ENCODE measurements around the gene ERC2.
"Not testable (repeated sequence)": the region's sequence is repeated elsewhere in the genome, so short reads cannot be mapped to it uniquely, and the experiment has no call there.

ERC2 gene

GRCh38 chr3:55884491-55885285 is 583.6 kb downstream of the ERC2 start:
- DNase-seq (ENCODE audit: low read depth in 2 of 2): no peak

GRCh38 chr3:55884066-55884465 is 584.2 kb downstream of the ERC2 start:
- DNase-seq (ENCODE audit: low read depth in 2 of 2): no peak

- no peak for DNase-seq (ENCODE audit: low read depth in 2 of 2)
Observed at GRCh38 chr3:55882006-55882405, 586.3 kb downstream of the ERC2 start.

- DNase-seq (ENCODE audit: low read depth in 2 of 2): no peak
Observed at GRCh38 chr3:55880357-55880756, 587.9 kb downstream of the ERC2 start.

GRCh38 chr3:55879901-55880331 is 588.4 kb downstream of the ERC2 start:
- DNase-seq (ENCODE audit: low read depth in 2 of 2): no peak

- DNase-seq (ENCODE audit: low read depth in 2 of 2): no peak
Observed at GRCh38 chr3:55877703-55878102, 590.6 kb downstream of the ERC2 start.

- no peak for DNase-seq (ENCODE audit: low read depth in 2 of 2)
Observed at GRCh38 chr3:55876560-55876959, 591.7 kb downstream of the ERC2 start.

- DNase-seq (ENCODE audit: low read depth in 2 of 2): no peak
Observed at GRCh38 chr3:55875113-55875512, 593.2 kb downstream of the ERC2 start.

- DNase-seq (ENCODE audit: low read depth in 2 of 2): no peak
Observed at GRCh38 chr3:55873523-55874254, 594.6 kb downstream of the ERC2 start.

GRCh38 chr3:55870594-55870993 is 597.7 kb downstream of the ERC2 start:
- no peak for DNase-seq (ENCODE audit: low read depth in 2 of 2)

- no peak for DNase-seq (ENCODE audit: low read depth in 2 of 2)
Observed at GRCh38 chr3:55868347-55868746, 599.9 kb downstream of the ERC2 start.

- no peak for DNase-seq (ENCODE audit: low read depth in 2 of 2)
Observed at GRCh38 chr3:55863028-55863427, 605.2 kb downstream of the ERC2 start.

- no peak for DNase-seq (ENCODE audit: low read depth in 2 of 2)
Observed at GRCh38 chr3:55860049-55860721, 608.1 kb downstream of the ERC2 start.

GRCh38 chr3:55859305-55859704 is 609.0 kb downstream of the ERC2 start:
- DNase-seq (ENCODE audit: low read depth in 2 of 2): no peak

GRCh38 chr3:55858727-55859126 is 609.5 kb downstream of the ERC2 start:
- DNase-seq (ENCODE audit: low read depth in 2 of 2): no peak

- no peak for DNase-seq (ENCODE audit: low read depth in 2 of 2)
Observed at GRCh38 chr3:55858302-55858701, 610.0 kb downstream of the ERC2 start.

- no peak for DNase-seq (ENCODE audit: low read depth in 2 of 2)
Observed at GRCh38 chr3:55857633-55858032, 610.6 kb downstream of the ERC2 start.

GRCh38 chr3:55855311-55855710 is 613.0 kb downstream of the ERC2 start:
- no peak for DNase-seq (ENCODE audit: low read depth in 2 of 2)

- no peak for DNase-seq (ENCODE audit: low read depth in 2 of 2)
Observed at GRCh38 chr3:55854494-55854893, 613.8 kb downstream of the ERC2 start.

GRCh38 chr3:55852326-55852725 is 615.9 kb downstream of the ERC2 start:
- no peak for DNase-seq (ENCODE audit: low read depth in 2 of 2)

- no peak for DNase-seq (ENCODE audit: low read depth in 2 of 2)
Observed at GRCh38 chr3:55842204-55842603, 626.1 kb downstream of the ERC2 start.

GRCh38 chr3:55831876-55832275 is 636.4 kb downstream of the ERC2 start:
- not testable (repeated sequence) for DNase-seq (ENCODE audit: low read depth in 2 of 2)

GRCh38 chr3:55828712-55829111 is 639.6 kb downstream of the ERC2 start:
- DNase-seq (ENCODE audit: low read depth in 2 of 2): no peak

Data from stimulated activated CD4-positive, alpha-beta T cell treated with anti-CD3 and anti-CD28 coated beads, Interleukin-1b, Interleukin-23, amount 100 ng/mL, for 1 hour (primary cell).